ENCODE measurements around the gene RNF8.
"Not testable (repeated sequence)": the region's sequence is repeated elsewhere in the genome, so short reads cannot be mapped to it uniquely, and the experiment has no call there.

Gene RNF8

GRCh38 chr6:37321516-37322415 lies 32.0 kb upstream of the RNF8 start:
- no peak for DNase-seq

GRCh38 chr6:37323580-37323979 lies 30.2 kb upstream of the RNF8 start:
- no peak for DNase-seq

GRCh38 chr6:37324131-37325033 lies 29.4 kb upstream of the RNF8 start:
- DNase-seq = peak in 1 of 5 donors; percentile 49

GRCh38 chr6:37330345-37330744 lies 23.4 kb upstream of the RNF8 start:
- not testable (repeated sequence) for DNase-seq

GRCh38 chr6:37331047-37331446 lies 22.7 kb upstream of the RNF8 start:
- no peak for DNase-seq

GRCh38 chr6:37332894-37333293 lies 20.9 kb upstream of the RNF8 start:
- no peak for DNase-seq

- no peak for DNase-seq
These were observed 19.7 kb upstream of the RNF8 start for GRCh38 chr6:37334047-37334446.

GRCh38 chr6:37338317-37338716 lies 15.5 kb upstream of the RNF8 start:
- DNase-seq = not testable (repeated sequence)

GRCh38 chr6:37338745-37339255 lies 15.0 kb upstream of the RNF8 start:
- no peak for DNase-seq

GRCh38 chr6:37339741-37340638 lies 13.8 kb upstream of the RNF8 start:
- DNase-seq = no peak

- DNase-seq = no peak
These were observed 13.2 kb upstream of the RNF8 start for GRCh38 chr6:37340639-37340943.

GRCh38 chr6:37343248-37343647 lies 10.5 kb upstream of the RNF8 start:
- no peak for DNase-seq

- DNase-seq = no peak
These were observed 9.5 kb upstream of the RNF8 start for GRCh38 chr6:37344308-37344707.

- DNase-seq = not testable (repeated sequence)
These were observed 8.0 kb upstream of the RNF8 start for GRCh38 chr6:37345804-37346203.

GRCh38 chr6:37347177-37347576 lies 6.6 kb upstream of the RNF8 start:
- no peak for DNase-seq

GRCh38 chr6:37347670-37348111 lies 6.1 kb upstream of the RNF8 start:
- no peak for DNase-seq

- DNase-seq = no peak
These were observed 2.8 kb upstream of the RNF8 start for GRCh38 chr6:37351027-37351426.

GRCh38 chr6:37352384-37352783 lies 1.4 kb upstream of the RNF8 start:
- no peak for DNase-seq

GRCh38 chr6:37354526-37355384 lies 972 bp downstream of the RNF8 start:
- DNase-seq = peak in 1 of 5 donors; percentile 16

- no peak for DNase-seq
These were observed 3.5 kb downstream of the RNF8 start for GRCh38 chr6:37357288-37357687.

- DNase-seq = no peak
These were observed 4.1 kb downstream of the RNF8 start for GRCh38 chr6:37357860-37358259.
